GM11168 (cell line): ENCODE measurements around the gene EIF4E3.

ENCODE experiments used
- in situ Hi-C: fragments of 300-500 bp; cut with MboI; formaldehyde crosslinking; loops from one replicate; pipeline ENCODE4 v1.12.0; 2022; ENCODE audit warnings: low sequenced_read_pairs; ENCODE audit not compliant: unreplicated experiment

Gene EIF4E3

GRCh38 chr3:71659864-71660591 lies 65.2 kb downstream of the EIF4E3 start:
- in situ Hi-C loops = loop anchor here (25.0 kb wide), 1 partner anchor 1123 kb away; no protein-coding TSS in a partner anchor

GRCh38 chr3:71657831-71658530 lies 67.2 kb downstream of the EIF4E3 start:
- in situ Hi-C loops = loop anchor here (25.0 kb wide), 1 partner anchor 1121 kb away; no protein-coding TSS in a partner anchor

GRCh38 chr3:71655061-71655460 lies 70.1 kb downstream of the EIF4E3 start:
- in situ Hi-C loops = loop anchor here (25.0 kb wide), 1 partner anchor 1118 kb away; no protein-coding TSS in a partner anchor

GRCh38 chr3:71653414-71653807 lies 71.8 kb downstream of the EIF4E3 start:
- in situ Hi-C loops = loop anchor here (25.0 kb wide), 1 partner anchor 1116 kb away; no protein-coding TSS in a partner anchor

- in situ Hi-C loops = loop anchor here (25.0 kb wide), 1 partner anchor 1116 kb away; no protein-coding TSS in a partner anchor
Measured at GRCh38 chr3:71652781-71653413, 72.3 kb downstream of the EIF4E3 start.

- in situ Hi-C loops = loop anchor here (25.0 kb wide), 1 partner anchor 1114 kb away; no protein-coding TSS in a partner anchor
Measured at GRCh38 chr3:71651625-71652024, 73.6 kb downstream of the EIF4E3 start.

- in situ Hi-C loops = loop anchor here (25.0 kb wide), 1 partner anchor 1113 kb away; no protein-coding TSS in a partner anchor
Measured at GRCh38 chr3:71650372-71650771, 74.8 kb downstream of the EIF4E3 start.

GRCh38 chr3:71649757-71650156 lies 75.4 kb downstream of the EIF4E3 start:
- in situ Hi-C loops = loop anchor here (25.0 kb wide), 1 partner anchor 1112 kb away; no protein-coding TSS in a partner anchor

GRCh38 chr3:71647751-71648150 lies 77.5 kb downstream of the EIF4E3 start:
- in situ Hi-C loops = no loop called here

GRCh38 chr3:71646971-71647370 lies 78.2 kb downstream of the EIF4E3 start:
- in situ Hi-C loops = no loop called here

- in situ Hi-C loops = no loop called here
Measured at GRCh38 chr3:71645140-71645539, 80.1 kb downstream of the EIF4E3 start.

- in situ Hi-C loops = no loop called here
Measured at GRCh38 chr3:71641674-71642073, 83.5 kb downstream of the EIF4E3 start.

GRCh38 chr3:71640331-71640983 lies 84.7 kb downstream of the EIF4E3 start:
- in situ Hi-C loops = no loop called here

- in situ Hi-C loops = no loop called here
Measured at GRCh38 chr3:71636482-71636881, 88.7 kb downstream of the EIF4E3 start.

- in situ Hi-C loops = no loop called here
Measured at GRCh38 chr3:71636001-71636400, 89.2 kb downstream of the EIF4E3 start.

GRCh38 chr3:71634671-71635070 lies 90.5 kb downstream of the EIF4E3 start:
- in situ Hi-C loops = no loop called here

- in situ Hi-C loops = no loop called here
Measured at GRCh38 chr3:71629711-71630110, 95.5 kb downstream of the EIF4E3 start.

- in situ Hi-C loops = no loop called here
Measured at GRCh38 chr3:71629289-71629688, 95.9 kb downstream of the EIF4E3 start.

GRCh38 chr3:71628522-71628921 lies 96.7 kb downstream of the EIF4E3 start:
- in situ Hi-C loops = no loop called here

- in situ Hi-C loops = no loop called here
Measured at GRCh38 chr3:71625676-71626075, 99.5 kb downstream of the EIF4E3 start.
